OCI-LY3 (cell line): ENCODE results near the gene IFT57.

Experiments
- EZH2phosphoT487 ChIP-seq: fragments of 200-600 bp; shearing (Covaris generic); IDR thresholded peaks from 2 replicates; pipeline ENCODE4 v1.6.1; 2018; ENCODE audit warnings: antibody characterized with exemption, mixed run types, low read depth
- TF ChIP-seq, protein P1 (sequence below): fragments of 200-600, 300-600 bp; sonication (generic); IDR thresholded peaks from 2 replicates; pipeline ENCODE4 v1.5.1; 2014; ENCODE audit warnings: antibody characterized with exemption, low read length, low read depth

DNA sequence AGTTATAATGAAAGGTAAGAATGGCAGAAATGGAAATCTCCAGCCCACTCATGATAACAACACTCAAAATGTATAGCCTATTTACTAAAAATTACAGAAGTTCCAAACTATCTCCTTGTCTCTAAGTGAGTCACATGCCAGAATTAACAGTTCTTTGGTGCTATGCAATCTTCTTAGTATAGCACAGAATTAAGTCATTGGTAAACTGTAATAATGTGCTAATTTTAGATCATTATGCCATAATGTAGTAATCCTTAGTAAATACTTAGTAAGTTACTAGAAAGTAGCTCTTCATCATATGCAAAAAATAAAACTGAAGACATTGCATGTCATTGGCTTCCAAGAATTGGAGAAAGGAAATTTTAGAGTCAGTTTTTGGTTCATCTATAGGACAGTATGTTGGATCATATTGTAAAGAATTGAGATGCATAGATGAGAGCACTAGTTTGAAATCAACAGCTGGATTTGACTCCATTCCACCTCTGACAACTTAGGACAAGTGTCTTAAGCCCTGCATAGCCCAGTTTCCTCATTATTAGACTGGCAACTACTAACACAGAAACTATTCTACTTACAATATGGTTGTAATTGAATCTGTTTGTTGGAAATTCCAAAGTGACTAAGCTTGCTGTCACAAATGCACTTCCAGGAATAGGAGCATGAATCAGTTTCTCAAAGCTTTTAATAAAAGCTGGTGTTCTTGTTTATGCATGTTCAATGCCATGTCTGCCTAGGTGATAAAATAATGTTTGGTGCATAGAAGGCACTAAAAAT lies 91.3 kb downstream of the IFT57 start:
- TF ChIP-seq, protein P1, sequence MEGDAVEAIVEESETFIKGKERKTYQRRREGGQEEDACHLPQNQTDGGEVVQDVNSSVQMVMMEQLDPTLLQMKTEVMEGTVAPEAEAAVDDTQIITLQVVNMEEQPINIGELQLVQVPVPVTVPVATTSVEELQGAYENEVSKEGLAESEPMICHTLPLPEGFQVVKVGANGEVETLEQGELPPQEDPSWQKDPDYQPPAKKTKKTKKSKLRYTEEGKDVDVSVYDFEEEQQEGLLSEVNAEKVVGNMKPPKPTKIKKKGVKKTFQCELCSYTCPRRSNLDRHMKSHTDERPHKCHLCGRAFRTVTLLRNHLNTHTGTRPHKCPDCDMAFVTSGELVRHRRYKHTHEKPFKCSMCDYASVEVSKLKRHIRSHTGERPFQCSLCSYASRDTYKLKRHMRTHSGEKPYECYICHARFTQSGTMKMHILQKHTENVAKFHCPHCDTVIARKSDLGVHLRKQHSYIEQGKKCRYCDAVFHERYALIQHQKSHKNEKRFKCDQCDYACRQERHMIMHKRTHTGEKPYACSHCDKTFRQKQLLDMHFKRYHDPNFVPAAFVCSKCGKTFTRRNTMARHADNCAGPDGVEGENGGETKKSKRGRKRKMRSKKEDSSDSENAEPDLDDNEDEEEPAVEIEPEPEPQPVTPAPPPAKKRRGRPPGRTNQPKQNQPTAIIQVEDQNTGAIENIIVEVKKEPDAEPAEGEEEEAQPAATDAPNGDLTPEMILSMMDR: no peak
- no peak for TF ChIP-seq EZH2phosphoT487
